NCI-H1417 (cell line): ENCODE data around the gene ADAM33.

Source experiments
- DNase-seq, 3 experiments: peaks; one replicate each; lab custom pipeline; 2025; lab: John Stamatoyannopoulos, UW

Gene ADAM33

GRCh38 chr20:3686867-3687321, 5.1 kb upstream of the ADAM33 start:
- DNase-seq, result peak in 1 of 3 experiments; percentile 64

GRCh38 chr20:3686421-3686820, 4.6 kb upstream of the ADAM33 start:
- DNase-seq, result no peak

- no peak for DNase-seq
These were observed 3.5 kb upstream of the ADAM33 start for GRCh38 chr20:3685341-3685740.

- DNase-seq, result peak in 1 of 3 experiments; percentile 32
These were observed 369 bp downstream of the ADAM33 start for GRCh38 chr20:3681352-3681930.

GRCh38 chr20:3680701-3681351, 984 bp downstream of the ADAM33 start:
- DNase-seq, result no peak

GRCh38 chr20:3679749-3680700, 1.8 kb downstream of the ADAM33 start:
- DNase-seq, result no peak

GRCh38 chr20:3678856-3679720, 2.7 kb downstream of the ADAM33 start:
- DNase-seq, result no peak

- no peak for DNase-seq
These were observed 3.6 kb downstream of the ADAM33 start for GRCh38 chr20:3678198-3678597.

- no peak for DNase-seq
These were observed 4.1 kb downstream of the ADAM33 start for GRCh38 chr20:3677733-3678132.

- peak in 2 of 3 experiments; percentile 23 to 31 for DNase-seq
These were observed 6.6 kb downstream of the ADAM33 start for GRCh38 chr20:3674995-3675900.

- DNase-seq, result no peak
These were observed 7.4 kb downstream of the ADAM33 start for GRCh38 chr20:3674447-3674846.

- no peak for DNase-seq
These were observed 8.4 kb downstream of the ADAM33 start for GRCh38 chr20:3673221-3674070.

- no peak for DNase-seq
These were observed 9.2 kb downstream of the ADAM33 start for GRCh38 chr20:3672547-3673171.

- no peak for DNase-seq
These were observed 9.7 kb downstream of the ADAM33 start for GRCh38 chr20:3671986-3672546.

GRCh38 chr20:3670945-3671344, 10.9 kb downstream of the ADAM33 start:
- no peak for DNase-seq

- DNase-seq, result no peak
These were observed 11.3 kb downstream of the ADAM33 start for GRCh38 chr20:3670511-3670910.

- DNase-seq, result no peak
These were observed 12.0 kb downstream of the ADAM33 start for GRCh38 chr20:3669710-3670367.

GRCh38 chr20:3667434-3668037, 14.3 kb downstream of the ADAM33 start:
- DNase-seq, result no peak
